HG02678 (cell line): ENCODE measurements around the gene KIAA1217.

Experiments used
- ATAC-seq: cut with Tn5 transposase; IDR thresholded peaks from one replicate; pipeline ENCODE4 v1.9.1; 2021; ENCODE audit warnings: mild to moderate bottlenecking, moderate library complexity; ENCODE audit not compliant: unreplicated experiment

Gene KIAA1217

DNA sequence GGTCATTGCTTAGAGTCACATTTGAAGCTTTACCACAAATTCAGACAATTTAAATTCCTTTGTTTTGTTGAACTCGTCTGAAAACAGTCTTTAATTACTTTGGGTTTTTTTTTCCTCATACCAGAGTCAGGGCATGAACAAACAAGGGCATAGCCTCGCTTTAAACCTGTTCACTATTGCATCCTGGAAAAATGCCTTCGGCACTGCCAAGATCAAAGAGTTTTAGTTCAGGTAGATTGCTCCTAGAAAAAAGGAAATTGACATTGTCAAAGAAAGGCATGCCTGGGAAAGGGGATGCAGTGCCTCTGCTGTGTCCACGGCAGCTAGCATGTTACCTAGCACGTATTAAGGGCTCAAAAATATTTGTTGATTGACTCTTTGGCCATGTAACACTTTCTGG, 279.7 kb downstream of the KIAA1217 start:
- no peak for ATAC-seq

DNA sequence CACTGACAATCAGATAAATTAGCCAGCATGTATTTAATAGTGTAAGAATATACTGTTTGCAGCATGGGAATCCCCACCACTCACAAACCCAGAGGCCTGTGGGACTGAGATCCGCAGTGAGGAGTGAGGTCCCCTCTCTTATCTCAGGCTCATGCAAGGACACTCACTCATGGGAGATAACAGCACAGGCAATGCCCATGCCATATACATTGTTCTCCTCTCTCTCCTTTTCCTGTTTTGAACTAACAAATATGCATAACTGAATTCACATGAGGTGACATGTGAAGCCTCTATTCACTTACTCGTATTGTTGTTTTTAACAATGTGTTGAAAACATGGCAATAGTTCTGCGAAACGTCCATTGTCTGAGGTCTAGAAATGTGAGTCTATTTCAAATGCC, 284.2 kb downstream of the KIAA1217 start:
- ATAC-seq, result no peak

DNA sequence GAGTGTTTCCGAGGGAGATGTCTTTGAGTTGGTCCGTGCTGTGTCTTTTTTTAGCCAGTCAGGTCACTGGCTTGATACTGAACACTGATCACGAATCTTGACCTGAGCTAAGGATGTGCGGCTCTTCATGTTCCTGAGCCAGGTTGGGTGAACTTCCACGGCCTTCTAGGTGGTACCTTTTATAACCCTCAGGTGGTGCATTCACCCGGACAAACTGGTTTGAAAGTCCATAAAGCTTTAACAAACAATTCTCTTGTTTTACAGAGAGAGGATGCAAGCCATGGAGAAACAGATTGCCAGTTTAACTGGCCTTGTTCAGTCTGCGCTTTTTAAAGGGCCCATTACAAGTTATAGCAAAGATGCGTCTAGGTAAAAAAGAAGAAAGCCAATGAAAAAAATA, 285.3 kb downstream of the KIAA1217 start:
- no peak for ATAC-seq

DNA sequence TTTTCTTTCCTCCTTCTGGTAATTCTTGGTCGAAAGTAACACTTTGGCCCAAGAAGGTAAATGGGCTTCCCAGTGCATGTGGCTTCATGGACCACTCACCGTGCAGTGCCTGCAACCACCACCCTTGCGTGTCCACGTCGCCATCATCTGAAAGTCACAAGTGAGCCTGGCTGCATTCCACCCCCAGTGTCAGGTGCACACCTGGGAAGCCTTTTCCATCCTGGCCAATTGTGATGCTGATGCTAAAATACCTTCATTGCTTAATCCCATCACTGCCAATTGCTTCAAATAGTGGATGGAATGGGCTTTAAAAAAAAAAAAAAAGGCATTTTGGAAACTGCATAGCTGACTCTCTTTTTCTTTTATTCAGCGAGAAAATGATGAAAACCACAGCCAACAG, 285.8 kb downstream of the KIAA1217 start:
- ATAC-seq, result no peak

DNA sequence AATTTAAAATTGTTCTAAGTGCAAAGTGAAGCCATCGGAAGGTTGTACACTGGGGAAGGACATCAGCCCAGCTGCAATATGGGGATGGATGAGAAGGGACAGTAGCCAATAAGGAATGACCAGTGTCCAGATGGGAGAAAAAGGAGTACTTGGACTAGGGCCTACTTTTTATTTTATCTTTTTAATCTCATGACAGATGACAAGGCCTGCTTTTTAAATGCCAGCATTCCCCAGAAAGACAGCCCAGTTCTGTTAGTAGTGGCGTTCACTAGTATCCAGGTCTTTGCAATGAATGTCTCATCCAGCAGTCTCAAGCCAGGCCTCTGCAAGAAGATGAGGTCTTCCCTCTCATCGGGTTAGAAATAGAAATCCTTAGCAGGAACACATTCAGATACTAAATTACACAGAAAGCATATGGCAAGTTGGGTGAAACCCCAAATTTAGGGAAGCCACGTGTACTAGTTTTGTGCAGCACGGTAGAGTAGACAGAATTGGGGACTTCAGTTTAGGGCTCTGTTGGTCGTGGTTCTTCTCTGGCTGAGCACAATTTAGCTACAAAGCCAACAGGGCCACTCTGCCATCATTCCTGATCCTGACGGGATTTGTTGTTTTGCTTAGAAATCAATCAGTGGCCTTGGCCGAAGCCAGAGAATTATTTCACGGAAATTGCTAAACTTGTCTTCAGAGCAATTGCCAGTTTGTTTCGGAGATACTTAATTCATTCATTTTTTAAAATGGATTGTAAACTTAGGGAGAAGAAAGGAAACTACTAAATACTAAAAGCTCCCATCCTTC, 286.9 kb downstream of the KIAA1217 start:
- ATAC-seq, result no peak

DNA sequence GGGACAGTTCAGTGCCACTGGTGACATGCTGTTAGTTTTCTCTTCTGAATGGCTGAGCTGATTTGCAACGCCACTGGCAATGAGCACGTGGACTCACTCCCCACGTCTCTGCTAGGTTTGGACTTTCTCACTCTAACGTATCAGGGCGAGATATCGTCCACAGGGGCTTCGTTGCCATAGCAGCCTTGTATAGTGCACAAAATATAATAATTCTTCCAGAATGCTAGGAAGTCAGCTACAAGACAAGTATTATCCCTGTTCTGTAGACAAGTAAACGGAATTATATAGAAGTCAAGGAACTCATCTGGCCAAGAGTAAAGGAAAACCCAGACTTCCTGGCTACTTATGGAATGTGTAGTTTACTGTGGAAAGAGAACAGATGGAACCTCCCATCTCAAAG, 288.0 kb downstream of the KIAA1217 start:
- no peak for ATAC-seq

DNA sequence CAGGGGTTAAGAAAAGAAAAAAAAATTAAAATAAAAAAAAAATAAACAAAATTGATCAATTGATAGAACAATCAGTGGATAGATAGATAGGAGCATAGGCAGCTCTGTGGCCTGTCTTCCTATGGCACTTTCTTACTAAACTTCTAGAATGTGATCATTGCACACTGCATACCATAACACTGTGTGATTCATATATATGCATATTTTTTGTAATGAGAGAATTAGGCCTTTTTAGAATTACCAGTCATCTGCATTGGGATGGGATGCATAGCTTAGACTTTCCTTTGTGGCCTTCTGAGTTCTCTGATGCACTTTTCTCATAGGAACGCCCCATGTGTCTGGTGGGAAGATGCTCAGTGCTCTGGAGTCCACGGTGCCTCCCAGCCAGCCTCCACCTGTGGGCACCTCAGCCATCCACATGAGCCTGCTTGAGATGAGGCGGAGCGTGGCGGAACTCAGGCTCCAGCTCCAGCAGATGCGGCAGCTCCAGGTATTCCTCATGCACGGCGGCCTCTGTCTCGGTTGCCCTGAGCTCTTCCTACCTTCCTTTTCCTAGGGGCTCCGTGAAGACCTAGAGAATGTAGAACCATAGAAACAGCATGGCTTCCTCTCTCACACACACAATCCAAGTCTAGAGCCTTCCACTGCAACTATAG, 292.2 kb downstream of the KIAA1217 start:
- ATAC-seq, result no peak

DNA sequence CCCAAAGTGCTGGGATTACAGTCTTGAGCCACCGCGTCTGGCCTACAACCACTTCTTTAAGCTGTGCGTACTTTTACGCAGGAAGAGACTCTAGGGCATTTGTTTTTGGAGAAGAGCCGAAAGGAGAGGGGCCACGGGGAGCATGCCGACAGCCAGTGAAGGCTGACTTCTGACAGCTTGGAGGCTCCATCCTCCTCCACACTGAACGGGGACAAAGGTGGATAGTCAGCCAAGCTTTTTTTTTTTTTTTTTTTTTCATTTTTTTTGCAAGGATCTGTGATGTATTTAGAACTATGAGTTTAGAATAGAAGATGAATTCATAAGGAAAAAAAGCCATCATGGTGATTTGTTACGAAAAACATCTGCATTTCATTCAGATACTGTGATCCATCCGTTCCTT, 293.1 kb downstream of the KIAA1217 start:
- ATAC-seq, result no peak

DNA sequence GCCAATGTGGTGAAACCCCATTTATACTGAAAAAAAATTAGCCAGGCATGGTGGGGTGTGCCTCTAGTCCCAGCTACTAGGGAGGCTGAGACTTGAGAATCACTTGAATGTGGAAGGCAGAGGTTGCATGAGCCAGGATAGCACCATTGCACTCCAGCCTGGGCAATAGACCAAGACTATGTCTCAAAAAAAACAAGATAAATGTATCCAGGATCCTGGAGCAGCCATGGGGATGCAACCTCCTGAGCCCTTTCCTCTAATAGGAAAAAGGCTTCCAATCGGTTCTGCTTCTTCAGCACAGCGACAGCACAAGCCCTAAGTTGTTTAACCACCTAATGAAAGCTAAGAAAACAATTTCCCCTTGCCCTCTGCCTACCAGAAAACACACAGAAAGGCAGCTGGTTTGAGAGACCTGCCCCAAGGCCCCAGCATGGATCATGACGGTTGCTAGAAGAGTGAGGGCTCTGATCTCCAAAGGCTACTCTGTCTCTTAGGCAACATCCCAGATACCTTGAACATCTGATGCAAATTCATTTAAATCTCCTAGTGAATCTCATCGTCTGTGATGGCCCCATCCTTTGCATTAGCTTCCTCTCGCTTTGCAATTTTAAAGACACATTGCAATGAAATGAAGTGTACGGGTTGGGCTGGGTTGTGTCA, 294.0 kb downstream of the KIAA1217 start:
- no peak for ATAC-seq

DNA sequence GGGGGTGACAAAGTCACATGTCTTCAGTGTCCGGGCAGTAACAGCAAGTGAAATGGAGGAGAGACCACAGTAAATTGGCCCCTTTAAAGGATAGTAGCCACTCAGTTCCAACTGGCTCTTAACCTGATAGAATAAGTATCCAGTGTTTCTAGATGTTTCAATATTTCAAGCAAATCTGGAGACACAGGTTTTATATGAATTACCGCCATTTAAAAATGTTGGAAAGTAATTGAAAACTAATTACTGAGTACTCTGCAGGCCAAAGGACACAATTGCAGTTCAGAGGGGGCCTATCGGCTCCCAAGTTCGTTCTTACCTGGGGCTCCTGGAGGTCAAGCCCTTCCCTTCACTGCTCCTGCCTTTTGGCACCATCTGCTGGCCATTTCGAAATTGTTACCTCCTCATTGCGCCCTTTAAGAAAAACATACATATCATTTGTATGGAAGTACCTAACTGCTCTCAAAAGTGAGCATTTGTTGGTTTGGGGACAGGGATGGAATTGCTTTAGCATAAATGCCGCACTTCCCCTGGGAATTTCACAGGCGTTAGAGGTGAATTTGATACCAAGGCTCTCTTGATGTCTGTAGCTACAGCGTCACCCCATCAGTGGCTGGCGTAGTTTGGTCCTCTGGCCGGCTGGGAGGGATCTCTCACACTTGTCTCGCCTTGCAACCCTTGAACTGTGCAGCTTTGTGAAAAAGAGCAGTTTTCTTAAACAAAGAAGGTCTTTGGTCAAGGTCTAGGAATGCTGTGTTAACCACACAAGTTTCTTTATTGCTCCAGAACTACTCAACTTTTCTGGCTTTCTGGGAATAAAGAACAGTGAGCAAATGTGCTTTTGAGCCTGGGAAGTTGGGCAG, 294.8 kb downstream of the KIAA1217 start:
- ATAC-seq, result peak; percentile 76

DNA sequence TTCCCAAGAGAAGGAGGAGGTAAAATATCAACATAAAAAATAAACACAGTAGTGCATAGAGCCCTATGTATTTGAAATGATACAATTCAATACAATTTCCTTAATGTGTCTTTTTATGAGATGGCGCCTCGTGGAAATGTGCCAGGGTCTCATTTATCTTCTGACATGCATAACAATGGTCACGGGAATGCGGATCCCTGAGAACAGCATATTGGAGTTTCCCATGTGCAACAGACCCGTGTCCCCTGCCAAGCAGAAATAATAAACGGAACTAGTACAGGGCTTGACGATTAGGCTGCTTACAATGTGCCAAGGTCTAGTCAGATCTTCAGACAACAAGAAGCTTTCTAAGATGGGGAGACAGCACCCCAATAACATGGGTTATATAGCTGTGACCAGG, 296.8 kb downstream of the KIAA1217 start:
- no peak for ATAC-seq

DNA sequence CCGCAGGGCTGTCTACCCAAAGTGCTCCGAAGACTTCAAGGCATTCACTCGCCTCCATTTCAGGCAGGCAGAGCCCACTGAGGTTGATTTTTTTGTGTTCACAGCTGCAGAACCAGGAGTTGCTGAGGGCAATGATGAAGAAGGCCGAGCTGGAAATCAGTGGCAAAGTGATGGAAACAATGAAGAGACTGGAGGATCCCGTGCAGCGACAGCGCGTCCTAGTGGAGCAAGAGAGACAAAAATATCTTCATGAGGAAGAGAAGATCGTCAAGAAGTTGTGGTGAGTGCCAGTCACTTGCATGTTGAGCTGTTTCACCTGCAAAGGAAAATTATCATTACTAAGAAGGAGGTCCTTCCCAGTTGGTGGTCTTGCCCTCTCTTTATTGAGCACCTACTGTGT, 304.2 kb downstream of the KIAA1217 start:
- ATAC-seq, result no peak

DNA sequence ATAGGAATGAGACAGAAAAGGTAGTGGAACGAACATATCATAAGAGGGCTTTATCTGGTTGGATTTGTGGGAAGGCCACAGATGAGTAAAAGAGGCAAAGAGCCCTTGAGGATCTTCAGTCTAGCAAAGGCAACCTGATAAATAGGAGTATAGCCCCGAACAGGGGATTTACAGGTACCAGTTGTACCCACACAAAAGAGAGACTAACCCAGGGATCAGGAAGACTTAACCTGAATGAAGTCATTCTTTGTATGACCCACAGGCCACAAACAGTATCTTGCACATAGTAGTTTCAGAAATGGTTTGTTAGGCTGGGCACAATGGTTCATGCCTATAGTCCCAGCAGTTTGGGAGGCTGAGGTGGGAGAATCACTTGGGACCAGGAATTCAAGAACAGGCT, 306.5 kb downstream of the KIAA1217 start:
- ATAC-seq, result no peak

DNA sequence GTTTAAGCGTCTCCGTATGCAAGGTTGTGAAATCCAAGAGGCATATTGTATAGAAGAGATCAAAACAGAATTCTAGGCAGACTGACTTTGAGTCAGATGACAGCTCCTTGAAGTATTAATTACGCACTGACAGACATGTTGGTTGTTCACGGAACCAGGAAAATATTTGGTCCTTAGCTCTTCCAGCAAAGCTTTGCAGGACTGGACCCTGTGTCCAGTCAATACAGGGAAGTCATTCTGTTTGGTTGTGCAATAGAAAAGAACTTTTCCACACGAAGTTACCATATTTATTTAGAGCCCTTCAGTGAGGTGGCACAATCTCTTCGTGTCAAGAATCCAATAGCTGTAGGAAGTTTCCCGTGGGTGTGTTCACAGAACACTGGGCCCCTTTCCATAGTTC, 309.5 kb downstream of the KIAA1217 start:
- ATAC-seq, result no peak

DNA sequence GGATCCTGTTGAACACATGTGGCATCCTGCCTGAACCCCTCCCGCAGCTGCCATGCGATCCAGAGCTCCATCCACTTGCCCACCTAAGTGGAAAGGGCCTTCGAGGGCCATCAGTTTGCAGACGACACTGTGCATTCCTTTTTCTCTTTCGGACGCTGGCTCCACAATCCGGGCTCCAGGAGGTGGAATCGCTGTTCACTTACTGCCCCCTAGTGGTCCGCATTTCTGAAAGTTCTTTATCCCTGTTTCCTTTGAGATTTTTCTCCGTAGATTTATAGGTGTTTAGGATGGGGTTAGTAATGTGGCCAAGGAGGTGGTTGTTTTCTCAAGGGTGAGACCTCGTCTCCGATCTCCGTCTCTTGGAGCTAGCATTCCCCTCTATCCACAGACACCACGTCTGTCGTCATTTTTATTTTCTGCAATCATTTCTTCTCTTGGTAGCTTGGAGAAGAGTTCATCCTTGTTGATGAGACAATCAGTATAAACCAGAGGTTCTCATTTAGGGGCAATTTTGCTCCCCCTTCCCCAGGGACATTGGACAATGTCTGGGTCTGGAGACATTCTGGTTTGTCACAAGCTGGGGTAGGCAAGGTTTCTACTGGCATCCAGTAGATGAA, 310.2 kb downstream of the KIAA1217 start:
- no peak for ATAC-seq

DNA sequence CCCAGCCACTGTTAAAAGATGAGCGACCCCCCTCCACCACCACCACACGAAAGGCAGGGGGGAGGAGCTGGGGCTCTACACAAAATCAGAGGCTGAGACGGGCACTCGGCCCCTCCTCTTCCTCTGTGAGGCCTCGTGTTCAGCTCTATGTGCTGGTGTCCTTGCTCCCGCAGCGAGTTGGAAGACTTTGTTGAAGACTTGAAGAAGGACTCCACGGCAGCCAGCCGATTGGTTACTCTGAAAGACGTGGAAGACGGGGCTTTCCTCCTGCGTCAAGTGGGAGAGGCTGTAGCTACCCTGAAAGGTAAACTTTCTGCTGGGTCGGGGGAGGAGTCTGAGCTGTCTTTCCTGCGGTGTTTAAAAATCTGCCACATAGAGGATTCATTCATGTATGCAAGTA, 311.0 kb downstream of the KIAA1217 start:
- no peak for ATAC-seq

DNA sequence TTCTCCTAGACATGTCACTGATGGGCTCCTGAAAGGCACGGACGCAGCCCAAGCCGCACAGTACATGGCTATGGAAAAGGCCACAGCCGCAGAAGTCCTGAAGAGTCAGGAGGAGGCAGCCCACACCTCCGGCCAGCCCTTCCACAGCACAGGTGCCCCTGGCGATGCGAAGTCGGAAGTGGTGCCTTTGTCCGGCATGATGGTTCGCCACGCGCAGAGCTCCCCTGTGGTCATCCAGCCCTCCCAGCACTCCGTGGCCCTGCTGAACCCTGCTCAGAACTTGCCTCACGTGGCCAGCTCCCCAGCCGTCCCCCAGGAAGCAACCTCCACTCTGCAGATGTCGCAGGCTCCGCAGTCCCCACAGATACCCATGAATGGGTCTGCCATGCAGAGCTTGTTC, 315.4 kb downstream of the KIAA1217 start:
- no peak for ATAC-seq

DNA sequence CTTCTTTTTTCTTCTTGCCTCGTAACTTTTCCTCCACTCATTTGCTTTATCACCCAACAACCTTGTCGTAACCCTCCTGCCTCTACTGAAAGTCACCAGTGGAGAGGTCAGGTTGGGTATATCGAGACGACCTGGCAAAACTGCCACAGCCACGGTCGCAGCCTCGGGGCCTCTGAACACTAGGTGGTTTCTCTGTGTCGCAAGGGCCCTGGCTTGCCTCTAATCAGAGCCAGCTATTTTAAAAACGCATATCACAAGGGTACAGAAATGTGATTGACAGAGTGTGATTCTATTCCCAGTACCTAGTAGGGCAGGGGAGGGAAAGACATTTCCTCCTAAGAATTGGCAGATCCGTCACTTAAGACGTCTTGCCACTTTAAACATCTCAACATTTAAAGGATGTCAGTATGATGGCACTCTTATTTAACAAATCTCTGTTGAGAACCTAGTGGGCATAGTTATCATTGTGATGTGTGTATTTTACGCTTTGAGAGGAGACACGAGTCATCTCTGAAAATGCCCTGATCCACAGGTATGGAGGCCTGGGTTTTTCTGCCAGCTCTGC, 317.2 kb downstream of the KIAA1217 start:
- no peak for ATAC-seq

DNA sequence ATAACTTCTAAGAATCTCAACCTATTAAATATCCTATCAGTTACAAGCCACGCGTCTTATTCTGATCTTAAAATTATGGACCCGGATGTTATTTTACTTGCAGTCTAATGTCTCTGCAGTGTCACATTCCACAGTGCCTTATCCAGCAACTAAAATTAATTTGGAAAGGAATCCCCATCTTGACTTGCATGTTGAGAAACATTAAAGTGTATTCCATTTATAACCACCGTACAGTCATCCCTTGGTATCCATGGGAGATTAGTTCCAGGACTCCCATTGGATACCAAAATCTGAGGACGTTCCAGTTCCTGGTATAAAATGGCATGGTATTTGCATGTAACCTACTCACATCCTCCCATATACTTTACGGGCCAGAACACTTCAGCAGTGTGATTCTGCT, 320.0 kb downstream of the KIAA1217 start:
- ATAC-seq, result no peak

DNA sequence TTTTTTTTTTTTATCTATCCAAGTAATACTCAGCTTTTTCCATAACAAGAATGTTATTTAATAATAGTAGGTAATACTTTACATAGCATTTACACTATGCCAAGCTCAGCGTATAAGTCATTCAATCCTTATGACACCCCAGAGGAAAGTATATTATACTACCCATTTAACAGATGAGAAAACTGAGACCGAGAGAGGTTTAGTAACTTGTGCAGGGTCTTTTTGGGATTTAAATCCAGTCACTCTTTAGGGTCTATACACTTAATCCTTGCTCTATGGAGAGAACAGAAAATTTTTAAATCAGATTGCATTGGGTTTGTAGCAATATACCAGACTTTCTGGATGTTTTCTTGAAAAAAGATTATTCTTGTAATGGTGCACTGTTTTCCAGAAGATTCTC, 322.5 kb downstream of the KIAA1217 start:
- ATAC-seq, result no peak
